Measurements from ENCODE around the gene RPS19.

The RPS19 gene

GRCh38 chr19:41853768-41854167 is 6.3 kb upstream of the RPS19 start:
- DNase-seq (ENCODE audit: low read depth): no peak
- H3K4me3 ChIP-seq (ENCODE audit: low read length): no peak overlapping the region
- TF ChIP-seq CTCF (IDR thresholded peaks at IDR 0.05; ENCODE audit: insufficient read depth, low read depth, low read length, missing control alignments): no peak

DNA sequence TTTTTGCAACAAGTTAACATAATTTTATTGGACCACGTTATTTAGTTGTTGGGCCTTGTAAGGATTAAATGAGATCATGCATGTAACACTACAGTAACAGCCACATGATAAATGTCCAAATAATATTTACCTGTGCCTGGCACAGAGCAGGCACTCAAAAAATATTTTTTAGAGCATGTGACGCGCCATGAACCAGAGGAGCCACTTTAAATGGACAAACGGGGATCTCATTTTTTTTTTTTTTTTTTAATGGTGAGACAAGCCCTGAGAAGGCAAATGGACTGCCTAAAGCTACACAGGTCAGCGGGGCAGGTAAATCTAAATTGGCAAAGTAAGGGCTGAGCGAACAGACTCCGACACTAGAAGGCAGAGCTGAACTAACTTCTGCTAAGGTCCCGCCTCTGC is 840 bp upstream of the RPS19 start:
- H3K4me3 ChIP-seq (ENCODE audit: low read length): peak overlapping the region; percentile 1
- no peak for TF ChIP-seq CTCF (IDR thresholded peaks at IDR 0.05; ENCODE audit: insufficient read depth, low read depth, low read length, missing control alignments)
- no peak for DNase-seq (ENCODE audit: low read depth)

DNA sequence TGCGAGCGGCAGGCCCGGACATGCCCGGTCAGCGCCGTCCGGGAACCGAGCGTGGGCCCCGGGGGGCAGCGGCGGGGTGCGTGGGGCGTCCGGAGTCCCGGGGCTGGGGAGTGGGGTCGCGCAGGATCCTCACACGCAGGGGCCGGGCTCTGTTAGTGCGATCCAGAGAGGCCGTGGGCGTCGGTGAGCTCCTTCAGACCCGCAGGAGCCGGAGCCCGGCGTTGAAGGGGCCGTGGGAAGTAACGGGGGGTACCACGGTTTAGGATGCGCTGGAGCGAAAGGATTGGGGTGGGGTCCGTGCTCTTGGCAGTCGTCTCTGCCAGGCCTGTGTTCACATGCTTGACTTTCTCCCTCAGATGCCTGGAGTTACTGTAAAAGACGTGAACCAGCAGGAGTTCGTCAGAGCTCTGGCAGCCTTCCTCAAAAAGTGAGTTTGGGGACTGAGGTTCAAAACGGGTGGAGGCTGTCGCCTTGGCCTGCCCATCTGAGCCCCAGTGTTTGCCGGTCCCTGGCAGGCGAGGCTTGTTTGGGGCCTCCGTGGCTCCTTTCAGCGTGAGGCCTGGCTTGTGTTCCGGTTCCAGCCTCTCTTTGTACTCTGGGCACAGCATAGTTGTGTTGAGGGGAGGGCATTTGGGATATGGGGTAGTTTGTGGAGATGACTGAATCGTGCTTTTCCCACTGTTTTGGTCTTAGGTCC is 512 bp downstream of the RPS19 start:
- H3K4me3 ChIP-seq (ENCODE audit: low read length): peak overlapping the region; percentile 94
- no peak for TF ChIP-seq CTCF (IDR thresholded peaks at IDR 0.05; ENCODE audit: insufficient read depth, low read depth, low read length, missing control alignments)
- DNase-seq (ENCODE audit: low read depth): no peak

DNA sequence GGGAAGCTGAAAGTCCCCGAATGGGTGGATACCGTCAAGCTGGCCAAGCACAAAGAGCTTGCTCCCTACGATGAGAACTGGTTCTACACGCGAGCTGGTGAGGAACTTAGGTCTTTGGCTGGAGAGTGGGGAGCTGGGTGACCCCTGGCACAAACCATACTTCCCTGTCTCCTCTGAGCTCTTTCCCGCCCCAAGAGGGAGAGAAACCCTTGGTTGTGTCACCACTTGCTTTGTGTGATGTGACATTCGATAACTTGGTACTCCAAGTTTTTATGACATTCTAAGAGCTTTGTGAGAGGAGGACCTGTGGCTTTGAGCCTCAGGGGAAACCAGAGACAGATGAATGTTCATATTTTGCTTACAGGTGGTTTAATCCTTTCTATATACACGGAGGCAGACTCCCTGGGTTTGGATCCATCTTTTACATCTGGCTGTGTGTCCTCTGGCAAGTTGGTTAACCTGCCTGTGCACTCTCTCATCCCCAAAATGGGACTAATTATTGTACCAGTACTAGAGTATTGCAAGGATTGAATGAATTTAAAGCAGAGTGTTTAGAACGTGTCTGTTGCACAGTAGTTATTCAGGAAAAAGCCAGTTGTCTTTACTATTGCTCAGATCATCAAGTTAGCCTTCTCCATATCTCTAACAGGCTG is 1.2 kb downstream of the RPS19 start:
- no peak for TF ChIP-seq CTCF (IDR thresholded peaks at IDR 0.05; ENCODE audit: insufficient read depth, low read depth, low read length, missing control alignments)
- peak; percentile 13 for DNase-seq (ENCODE audit: low read depth)
- peak overlapping the region; percentile 94 for H3K4me3 ChIP-seq (ENCODE audit: low read length)

DNA sequence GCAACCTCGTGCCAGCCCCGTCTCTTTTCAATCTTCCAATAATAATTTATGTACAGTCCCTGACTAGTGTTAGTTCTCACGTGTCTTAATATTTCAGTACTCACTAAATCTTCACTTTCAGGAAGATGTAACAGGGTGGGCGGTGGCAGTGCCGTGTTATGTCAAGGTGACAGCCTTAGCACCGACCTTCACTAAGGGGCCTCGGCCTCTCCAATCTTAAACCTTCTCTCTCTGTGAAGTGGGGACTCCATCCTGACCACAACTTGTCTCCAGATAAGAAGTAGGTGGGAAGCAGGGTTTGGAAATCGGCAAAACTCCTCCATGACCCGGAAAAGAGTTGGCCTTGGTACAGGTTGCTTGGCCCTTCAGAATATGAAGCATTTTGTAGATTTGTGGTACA is 1.8 kb downstream of the RPS19 start:
- no peak for DNase-seq (ENCODE audit: low read depth)
- H3K4me3 ChIP-seq (ENCODE audit: low read length): peak overlapping the region; percentile 94
- no peak for TF ChIP-seq CTCF (IDR thresholded peaks at IDR 0.05; ENCODE audit: insufficient read depth, low read depth, low read length, missing control alignments)

- DNase-seq (ENCODE audit: low read depth): no peak
- peak overlapping the region; percentile 94 for H3K4me3 ChIP-seq (ENCODE audit: low read length)
- TF ChIP-seq CTCF (IDR thresholded peaks at IDR 0.05; ENCODE audit: insufficient read depth, low read depth, low read length, missing control alignments): no peak
Measured at GRCh38 chr19:41862445-41862986, 2.5 kb downstream of the RPS19 start.

Data from epithelial cell of esophagus (primary cell).